ENCODE data around the gene ADGRA1.

ADGRA1 gene

DNA sequence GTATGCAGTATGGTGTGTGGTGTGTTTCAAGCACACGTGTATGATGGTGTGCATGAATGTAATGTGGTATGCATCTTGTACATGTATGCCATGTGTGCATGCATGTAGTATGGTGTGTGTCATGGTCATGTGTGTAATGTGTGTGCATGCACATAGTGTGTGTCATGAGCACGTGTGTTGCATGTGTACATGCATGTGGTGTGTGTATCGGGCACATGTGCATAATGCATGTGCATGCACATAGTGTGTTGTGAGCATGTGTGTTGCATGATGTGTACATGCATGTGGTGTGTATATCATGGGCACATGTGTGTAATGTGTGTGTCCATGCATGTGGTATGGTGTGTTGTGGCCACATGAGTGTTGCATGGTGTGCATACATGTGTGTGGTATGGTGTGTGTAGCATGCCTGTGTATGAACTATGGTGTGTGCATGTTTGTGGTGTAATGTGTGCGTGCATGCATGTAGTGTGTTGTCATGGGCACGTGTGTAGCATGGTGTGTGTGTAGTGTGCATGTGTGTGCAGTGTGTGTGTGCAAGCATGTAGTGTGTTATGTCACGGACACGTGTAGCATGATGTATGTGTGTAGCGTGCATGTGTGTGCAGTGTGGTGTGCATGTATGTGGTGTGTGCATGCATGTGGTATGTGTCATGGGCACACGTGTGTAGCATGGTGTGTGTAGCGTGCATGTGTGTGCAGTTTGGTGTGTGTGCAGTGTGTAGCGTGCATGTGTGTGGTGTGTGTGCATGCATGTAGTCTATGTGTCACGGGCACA lies 89.8 kb downstream of the ADGRA1 start:
- Histone ChIP-seq H3K9ac (no peak overlapping the region), H2AFZ (ENCODE audit: low read depth) (no peak overlapping the region), H3K4me3 (IDR thresholded peaks at IDR 0.05; ENCODE audit: insufficient read depth, low read depth, low read length) (no peak overlapping the region), H3K4me2 (no peak overlapping the region), H3K4me1 (ENCODE audit: low read depth, poor library complexity, severe bottlenecking) (no peaks in the 10 kb centered on the region), H3K27ac (no peak overlapping the region), H4K20me1 (ENCODE audit: insufficient read depth) (no peaks in the 10 kb centered on the region), H3K27me3 (ENCODE audit: insufficient read depth, low read depth) (peaks cover 17% of the 10 kb centered on the region; the same call in 1 of the 2 replicates), H3K79me2 (ENCODE audit: insufficient read depth, low read depth) (no peaks in the 10 kb centered on the region), H3K36me3 (ENCODE audit: insufficient read depth) (no peaks in the 10 kb centered on the region)
- no peak for TF ChIP-seq CTCF (conservative IDR thresholded peaks at IDR 0.05; ENCODE audit: low read depth, low read length)

DNA sequence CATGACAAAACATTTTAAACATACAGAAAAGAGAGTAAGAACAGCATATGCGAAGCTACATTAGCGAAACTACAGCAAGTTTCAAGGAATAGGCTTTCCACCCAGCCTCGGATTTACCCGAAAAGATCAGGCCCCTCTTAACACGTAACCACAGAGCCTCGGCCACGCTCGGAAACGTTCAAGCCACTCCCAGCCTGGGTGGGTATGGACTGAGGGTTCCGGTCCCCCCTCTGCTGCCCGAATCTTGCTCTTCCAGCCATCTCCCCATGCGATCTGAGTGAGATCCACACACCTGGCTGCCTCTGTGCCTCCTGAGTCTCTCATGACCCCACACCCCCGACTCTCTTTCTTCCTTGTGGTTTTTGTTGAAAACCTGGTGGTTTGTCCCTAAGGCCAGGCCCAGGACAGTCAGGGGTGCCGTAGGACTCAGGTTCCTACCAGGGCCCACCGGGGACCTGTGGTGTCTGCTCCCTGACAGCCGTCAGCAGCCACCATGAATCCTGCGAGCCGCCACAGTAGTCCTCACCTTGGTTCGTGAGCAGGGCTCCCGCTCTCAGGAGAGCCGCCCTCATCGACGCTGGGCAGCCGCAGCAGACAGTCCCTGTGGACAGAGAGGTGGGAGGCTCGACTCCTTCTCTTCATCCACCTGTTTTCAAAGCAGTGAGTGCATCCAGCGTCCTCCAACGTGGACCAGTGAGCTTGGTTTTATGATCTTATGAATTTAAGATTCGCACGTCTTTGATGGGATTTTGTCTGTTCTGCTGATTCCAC lies 90.8 kb downstream of the ADGRA1 start:
- Histone ChIP-seq H3K4me1 (ENCODE audit: low read depth, poor library complexity, severe bottlenecking) (no peaks in the 10 kb centered on the region), H3K27me3 (ENCODE audit: insufficient read depth, low read depth) (peaks cover 11% of the 10 kb centered on the region; the same call in 1 of the 2 replicates), H3K4me3 (IDR thresholded peaks at IDR 0.05; ENCODE audit: insufficient read depth, low read depth, low read length) (no peak overlapping the region), H3K36me3 (ENCODE audit: insufficient read depth) (no peaks in the 10 kb centered on the region), H3K27ac (no peak overlapping the region), H3K79me2 (ENCODE audit: insufficient read depth, low read depth) (no peaks in the 10 kb centered on the region), H3K4me2 (no peak overlapping the region), H2AFZ (ENCODE audit: low read depth) (no peak overlapping the region), H3K9ac (no peak overlapping the region), H4K20me1 (ENCODE audit: insufficient read depth) (no peaks in the 10 kb centered on the region)
- TF ChIP-seq CTCF (conservative IDR thresholded peaks at IDR 0.05; ENCODE audit: low read depth, low read length) = no peak

DNA sequence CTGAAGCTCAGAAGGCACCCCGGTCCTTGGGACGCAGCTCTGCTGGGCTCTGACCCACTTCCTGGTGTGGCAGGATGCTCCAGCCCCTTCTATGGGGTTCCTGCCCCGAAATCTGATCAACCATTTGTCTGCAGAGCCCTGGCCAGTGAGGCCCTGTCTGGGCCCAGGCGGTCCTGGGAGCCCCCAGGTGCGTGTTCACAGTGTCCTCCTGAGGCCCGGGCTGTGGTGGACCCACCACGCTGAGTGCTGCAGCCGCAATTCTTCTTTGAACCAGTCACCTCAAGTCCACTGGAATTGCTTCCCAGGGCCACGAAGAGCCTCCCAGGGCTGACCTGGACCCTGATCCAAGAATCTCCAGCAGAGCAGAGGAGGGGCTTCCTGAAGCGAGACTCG lies 91.4 kb downstream of the ADGRA1 start:
- H3K27me3 ChIP-seq (ENCODE audit: insufficient read depth, low read depth) = peaks cover 11% of the 10 kb centered on the region; the same call in 1 of the 2 replicates
- no peak overlapping the region for H3K4me2 ChIP-seq
- H3K4me1 ChIP-seq (ENCODE audit: low read depth, poor library complexity, severe bottlenecking) = no peaks in the 10 kb centered on the region

DNA sequence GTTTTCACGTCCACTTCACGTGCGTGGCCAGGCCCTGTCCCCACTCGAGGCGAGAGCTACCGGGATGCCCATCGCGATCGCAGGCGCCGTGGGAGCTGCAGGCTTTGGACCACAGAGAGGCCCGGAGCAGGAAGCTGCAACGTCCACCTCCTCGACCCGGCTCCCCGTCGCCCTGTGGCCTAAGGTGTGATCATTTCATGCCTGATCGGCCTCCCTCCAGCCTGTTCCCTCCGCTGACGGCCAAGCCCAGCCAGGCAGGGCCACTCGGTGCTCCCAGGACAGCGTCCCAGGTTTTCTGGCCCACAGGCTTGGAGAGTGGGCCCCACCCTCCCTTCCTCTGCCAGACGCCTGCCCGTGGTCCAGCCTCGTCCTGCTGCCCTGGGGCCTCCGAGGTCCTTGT lies 91.9 kb downstream of the ADGRA1 start:
- H3K4me3 ChIP-seq (IDR thresholded peaks at IDR 0.05; ENCODE audit: insufficient read depth, low read depth, low read length) = no peak overlapping the region
- no peak overlapping the region for H3K4me2 ChIP-seq
- no peak overlapping the region for H2AFZ ChIP-seq (ENCODE audit: low read depth)
- H3K27me3 ChIP-seq (ENCODE audit: insufficient read depth, low read depth) = peaks cover 11% of the 10 kb centered on the region; the same call in 1 of the 2 replicates
- H3K9ac ChIP-seq = no peak overlapping the region
- H3K79me2 ChIP-seq (ENCODE audit: insufficient read depth, low read depth) = no peaks in the 10 kb centered on the region
- no peaks in the 10 kb centered on the region for H3K4me1 ChIP-seq (ENCODE audit: low read depth, poor library complexity, severe bottlenecking)
- H3K27ac ChIP-seq = no peak overlapping the region
- no peaks in the 10 kb centered on the region for H3K36me3 ChIP-seq (ENCODE audit: insufficient read depth)
- no peaks in the 10 kb centered on the region for H4K20me1 ChIP-seq (ENCODE audit: insufficient read depth)
- TF ChIP-seq CTCF (conservative IDR thresholded peaks at IDR 0.05; ENCODE audit: low read depth, low read length) = no peak

More for the DNA sequence above, 91.4 kb downstream of the ADGRA1 start:
- no peaks in the 10 kb centered on the region for H3K36me3 ChIP-seq (ENCODE audit: insufficient read depth)
- no peaks in the 10 kb centered on the region for H3K79me2 ChIP-seq (ENCODE audit: insufficient read depth, low read depth)
- H2AFZ ChIP-seq (ENCODE audit: low read depth) = no peak overlapping the region
- no peak overlapping the region for H3K4me3 ChIP-seq (IDR thresholded peaks at IDR 0.05; ENCODE audit: insufficient read depth, low read depth, low read length)
- no peaks in the 10 kb centered on the region for H4K20me1 ChIP-seq (ENCODE audit: insufficient read depth)
- no peak for TF ChIP-seq CTCF (conservative IDR thresholded peaks at IDR 0.05; ENCODE audit: low read depth, low read length)
- H3K9ac ChIP-seq = no peak overlapping the region
- no peak overlapping the region for H3K27ac ChIP-seq

All from KMS-11 (cell line).